GM21786 (cell line): ENCODE results near the gene DNAJC17.

Experiments used
- ATAC-seq: cut with Tn5 transposase; IDR thresholded peaks from one replicate; pipeline ENCODE4 v1.9.1; 2021; ENCODE audit not compliant: unreplicated experiment

DNAJC17 gene, protein sequence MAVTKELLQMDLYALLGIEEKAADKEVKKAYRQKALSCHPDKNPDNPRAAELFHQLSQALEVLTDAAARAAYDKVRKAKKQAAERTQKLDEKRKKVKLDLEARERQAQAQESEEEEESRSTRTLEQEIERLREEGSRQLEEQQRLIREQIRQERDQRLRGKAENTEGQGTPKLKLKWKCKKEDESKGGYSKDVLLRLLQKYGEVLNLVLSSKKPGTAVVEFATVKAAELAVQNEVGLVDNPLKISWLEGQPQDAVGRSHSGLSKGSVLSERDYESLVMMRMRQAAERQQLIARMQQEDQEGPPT

DNA sequence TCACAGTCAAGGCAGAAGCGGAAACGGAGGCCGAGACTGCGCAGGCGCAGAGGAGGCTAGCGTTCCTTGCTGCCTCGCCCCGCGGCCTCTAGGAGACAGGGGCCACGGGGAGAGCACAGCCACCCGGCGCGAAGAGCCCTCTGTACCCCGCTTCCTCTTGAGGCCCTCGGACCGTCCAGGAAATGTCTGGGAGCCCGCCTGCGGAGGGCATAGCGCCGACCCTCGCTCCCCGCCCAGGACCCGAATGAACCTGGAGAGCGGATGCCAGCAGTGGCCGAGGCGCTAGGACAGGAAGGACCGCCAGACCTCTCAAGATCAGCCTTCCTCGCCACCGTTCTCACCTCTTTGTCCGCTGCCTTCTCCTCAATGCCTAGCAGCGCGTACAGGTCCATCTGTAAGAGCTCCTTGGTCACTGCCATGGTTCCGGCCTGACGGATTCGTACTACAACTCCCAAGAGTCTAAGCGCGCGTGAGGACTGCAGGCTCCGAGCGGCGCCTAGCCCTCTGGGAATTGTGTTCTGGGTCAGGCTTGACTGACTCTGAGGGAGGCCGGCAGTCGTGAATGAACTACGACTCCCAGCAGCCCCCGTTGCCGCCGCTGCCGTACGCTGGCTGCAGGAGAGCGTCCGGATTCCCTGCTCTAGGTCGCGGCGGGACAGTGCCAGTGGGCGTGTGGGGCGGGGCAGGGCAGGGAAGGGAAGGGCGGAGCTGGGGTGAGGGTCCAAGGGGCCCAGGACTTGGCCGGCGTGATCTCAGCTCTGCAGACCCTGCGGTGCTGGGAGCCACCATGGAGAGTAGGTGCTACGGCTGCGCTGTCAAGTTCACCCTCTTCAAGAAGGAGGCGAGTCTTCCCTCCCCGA lies at the start of gene DNAJC17, which contains the start of gene ZFYVE19:
Gene DNAJC17 (minus strand): TSS at position 446 of the 860 bp plus-strand sequence. CDS start 27 bp downstream, at position 419.
Gene ZFYVE19 (plus strand): TSS at position 62 of the 860 bp plus-strand sequence. CDS start 501 bp downstream, at position 563.
- peak; percentile 92 for ATAC-seq

DNA sequence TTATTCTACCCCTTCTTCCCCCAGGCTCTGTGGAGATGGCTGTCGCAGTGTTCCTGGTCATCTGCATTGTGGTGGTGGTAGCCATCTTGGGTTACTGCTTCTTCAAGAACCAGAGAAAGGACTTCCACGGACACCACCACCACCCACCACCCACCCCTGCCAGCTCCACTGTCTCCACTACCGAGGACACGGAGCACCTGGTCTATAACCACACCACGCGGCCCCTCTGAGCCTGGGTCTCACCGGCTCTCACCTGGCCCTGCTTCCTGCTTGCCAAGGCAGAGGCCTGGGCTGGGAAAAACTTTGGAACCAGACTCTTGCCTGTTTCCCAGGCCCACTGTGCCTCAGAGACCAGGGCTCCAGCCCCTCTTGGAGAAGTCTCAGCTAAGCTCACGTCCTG lies 49.5 kb upstream of the DNAJC17 start:
- no peak for ATAC-seq

DNA sequence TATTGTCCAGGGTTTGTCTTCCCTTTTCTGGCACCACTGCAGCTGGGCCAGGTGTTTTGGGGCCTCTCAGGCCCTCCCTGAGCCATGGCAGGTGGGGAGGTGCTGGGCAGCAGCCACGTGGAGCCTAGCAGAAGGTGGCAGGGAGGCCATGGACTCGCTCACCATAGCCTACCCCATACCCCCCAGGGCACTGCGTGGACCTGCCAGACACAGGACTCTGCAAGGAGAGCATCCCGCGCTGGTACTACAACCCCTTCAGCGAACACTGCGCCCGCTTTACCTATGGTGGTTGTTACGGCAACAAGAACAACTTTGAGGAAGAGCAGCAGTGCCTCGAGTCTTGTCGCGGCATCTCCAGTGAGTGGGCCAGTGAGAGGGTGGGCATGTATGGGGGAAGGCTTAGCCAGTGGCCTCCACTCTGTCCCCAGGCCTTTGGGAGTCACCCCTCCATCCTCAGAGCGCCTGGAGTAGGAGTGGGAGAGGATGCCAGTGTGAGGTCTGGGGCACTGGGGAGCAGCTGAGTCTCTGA lies 48.5 kb upstream of the DNAJC17 start:
- ATAC-seq = no peak

DNA sequence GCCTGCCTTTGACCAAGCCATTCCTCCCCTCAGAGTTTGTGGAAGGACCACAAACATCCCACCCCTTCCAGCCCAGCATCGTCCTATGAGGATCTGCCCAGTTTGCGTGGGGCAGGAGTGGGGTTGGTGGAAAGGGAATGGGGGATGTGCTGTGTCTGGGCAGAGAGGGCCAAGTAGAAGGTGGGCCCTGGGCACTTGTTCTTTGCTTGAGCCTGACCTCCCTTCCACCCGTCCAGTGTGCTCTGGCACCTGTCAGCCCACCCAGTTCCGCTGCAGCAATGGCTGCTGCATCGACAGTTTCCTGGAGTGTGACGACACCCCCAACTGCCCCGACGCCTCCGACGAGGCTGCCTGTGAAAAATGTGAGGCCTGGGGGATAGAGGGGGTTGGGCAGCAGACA lies 46.9 kb upstream of the DNAJC17 start:
- ATAC-seq = no peak

DNA sequence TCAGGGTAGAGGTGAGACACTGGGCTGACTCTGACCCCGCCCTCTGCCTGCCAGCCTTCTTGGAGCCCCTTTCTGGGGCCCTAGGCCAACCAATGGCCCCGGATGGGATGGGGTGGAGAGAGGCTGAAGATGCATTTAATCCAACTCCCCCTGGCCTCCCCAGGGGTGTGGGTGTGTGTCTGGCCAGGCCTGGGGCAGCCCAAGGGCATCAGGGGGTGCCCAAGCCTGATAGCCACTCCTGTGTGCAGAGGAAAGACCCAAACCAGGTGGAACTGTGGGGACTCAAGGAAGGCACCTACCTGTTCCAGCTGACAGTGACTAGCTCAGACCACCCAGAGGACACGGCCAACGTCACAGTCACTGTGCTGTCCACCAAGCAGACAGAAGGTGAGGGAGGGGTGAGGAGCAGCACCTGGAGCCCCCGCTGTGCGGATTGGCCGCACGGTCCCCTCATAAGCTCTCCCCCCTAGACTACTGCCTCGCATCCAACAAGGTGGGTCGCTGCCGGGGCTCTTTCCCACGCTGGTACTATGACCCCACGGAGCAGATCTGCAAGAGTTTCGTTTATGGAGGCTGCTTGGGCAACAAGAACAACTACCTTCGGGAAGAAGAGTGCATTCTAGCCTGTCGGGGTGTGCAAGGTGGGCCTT lies 46.1 kb upstream of the DNAJC17 start:
- ATAC-seq = no peak

DNA sequence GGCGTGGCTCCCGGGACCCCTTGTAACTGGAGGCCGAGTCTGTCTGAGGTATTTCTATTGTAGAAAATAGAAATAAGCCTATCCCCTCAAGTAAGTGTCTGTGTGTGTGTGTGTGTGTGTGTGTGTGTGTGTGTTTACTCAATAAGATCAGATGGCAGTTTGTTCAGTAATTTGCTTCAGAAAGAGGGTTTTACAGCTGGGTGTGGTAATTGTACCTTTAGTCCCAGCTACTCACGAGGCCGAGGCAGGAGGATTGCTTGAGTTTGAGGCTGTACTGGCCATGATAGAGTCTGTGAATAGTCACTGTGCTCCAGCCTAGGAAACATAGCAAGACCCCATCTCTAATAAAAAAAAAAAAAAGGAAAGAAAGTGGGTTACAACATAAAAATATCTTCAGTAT lies 45.3 kb upstream of the DNAJC17 start:
- ATAC-seq = no peak

DNA sequence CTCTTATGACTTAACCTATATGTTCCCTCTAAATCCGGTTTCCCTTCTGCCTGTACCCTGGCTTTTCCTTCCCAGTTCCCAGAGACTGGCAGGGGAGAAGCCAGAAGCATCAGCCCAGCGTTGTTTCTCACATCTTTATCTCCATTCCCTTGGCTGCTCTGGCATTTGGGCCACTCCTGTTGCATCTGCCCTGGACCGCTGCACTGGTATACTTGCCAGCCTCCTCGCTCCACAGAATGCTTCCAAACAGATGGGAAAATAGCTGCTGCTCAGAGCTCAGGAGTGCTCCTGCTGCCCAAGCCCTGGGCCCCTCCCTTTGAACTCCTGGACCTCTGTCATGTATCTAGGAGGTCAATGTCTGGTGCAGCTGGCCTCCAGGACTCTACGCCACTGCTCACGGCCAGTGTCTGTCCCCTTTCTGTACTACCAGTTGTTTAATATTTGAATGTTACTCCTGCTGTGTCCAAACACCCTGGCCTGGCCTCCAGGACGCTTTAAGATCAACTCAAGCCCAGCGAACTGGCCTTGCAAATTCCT lies 43.4 kb upstream of the DNAJC17 start:
- ATAC-seq = no peak

DNA sequence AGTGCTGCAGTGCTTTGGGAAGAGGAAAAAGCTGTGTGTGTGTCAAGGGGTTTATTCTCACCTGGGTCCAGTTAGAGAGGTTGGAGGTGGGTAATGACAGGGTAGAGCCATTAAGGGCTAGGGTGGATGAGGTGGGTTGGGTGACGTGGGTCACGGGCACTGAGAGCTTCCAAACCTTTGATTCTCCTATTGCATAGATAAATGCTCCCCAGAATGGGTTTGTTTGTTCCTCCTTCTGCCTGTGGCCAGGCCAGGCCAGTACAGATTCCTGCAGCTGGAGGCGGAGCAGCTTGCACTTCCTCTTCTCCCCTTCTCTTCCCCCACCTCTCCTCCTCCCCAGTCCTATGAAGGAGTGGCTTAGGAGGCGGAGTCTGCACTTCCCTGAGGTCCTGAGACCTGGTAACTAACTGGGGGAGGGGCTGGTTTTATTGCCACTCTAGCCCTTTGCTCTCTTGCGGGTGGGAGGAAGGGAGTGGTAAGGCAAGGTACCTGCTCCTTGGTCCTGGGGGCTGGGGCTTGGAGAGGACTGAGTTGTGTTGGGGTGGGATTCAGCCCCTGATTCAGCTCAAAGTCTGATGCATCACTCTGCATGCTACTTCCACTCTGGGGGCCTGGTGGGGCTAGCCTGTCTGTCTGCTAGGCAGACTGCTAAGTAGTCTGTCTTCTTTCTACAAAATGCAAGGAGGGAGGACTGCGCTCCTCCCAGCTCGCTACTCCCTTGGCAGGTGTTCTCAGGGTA lies 40.1 kb upstream of the DNAJC17 start:
- peak; percentile 71 for ATAC-seq

DNA sequence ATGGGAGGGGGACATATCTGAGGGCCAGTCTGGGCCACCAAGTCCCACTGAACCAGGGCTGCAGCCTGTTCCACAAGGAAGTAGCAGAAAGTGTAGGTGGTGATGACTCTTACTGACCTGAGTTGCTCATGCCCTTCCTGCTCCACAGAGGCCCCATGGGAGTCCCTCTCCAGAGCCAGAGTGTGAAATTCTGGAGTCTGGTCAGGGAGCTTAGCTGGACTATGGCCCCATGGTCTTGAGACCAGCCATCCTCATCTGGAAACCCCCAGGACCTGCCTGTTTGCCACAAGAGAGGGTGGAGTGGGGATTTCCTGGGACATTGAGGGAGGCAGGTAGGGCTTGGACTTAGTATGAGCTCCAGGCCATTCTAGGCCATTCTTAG lies 39.6 kb upstream of the DNAJC17 start:
- ATAC-seq = peak; percentile 5

DNA sequence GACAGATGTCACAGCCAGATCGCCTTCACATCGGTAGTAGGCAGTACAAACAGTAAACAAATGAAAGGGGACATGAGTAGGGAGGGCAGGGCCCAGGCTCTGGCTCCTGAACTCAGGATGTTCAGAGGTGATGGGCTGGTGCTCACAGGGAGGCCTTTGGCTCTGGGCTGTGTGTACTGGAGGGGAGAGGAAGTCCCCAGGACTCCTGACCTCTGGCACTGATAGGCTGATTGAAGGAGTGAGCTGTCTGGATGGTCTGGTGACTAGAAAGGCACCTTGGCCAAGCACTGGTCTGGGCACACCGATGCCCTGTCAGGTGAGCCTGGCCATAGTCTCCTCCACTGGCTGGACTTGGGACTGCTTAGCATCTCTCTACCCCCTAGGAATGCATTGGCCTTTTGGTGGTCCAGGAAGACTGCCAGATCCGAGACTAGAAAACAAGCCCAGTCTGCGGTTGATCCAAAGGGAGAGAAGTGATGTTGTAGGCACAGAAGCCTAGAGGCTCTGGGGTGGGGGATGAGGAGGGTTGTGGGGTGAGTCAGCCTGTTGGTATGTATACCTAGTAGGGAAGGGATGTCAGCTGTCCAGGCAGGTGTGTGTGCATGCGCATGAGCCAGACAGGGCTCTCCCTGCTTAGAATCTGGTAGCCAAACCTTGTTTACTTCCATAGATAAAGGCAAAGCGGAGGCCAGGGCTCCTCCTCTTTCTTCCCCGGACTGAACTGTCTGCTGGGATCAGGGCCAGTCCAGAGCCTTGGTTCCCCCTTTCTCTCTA lies 38.4 kb upstream of the DNAJC17 start:
- ATAC-seq = no peak

DNA sequence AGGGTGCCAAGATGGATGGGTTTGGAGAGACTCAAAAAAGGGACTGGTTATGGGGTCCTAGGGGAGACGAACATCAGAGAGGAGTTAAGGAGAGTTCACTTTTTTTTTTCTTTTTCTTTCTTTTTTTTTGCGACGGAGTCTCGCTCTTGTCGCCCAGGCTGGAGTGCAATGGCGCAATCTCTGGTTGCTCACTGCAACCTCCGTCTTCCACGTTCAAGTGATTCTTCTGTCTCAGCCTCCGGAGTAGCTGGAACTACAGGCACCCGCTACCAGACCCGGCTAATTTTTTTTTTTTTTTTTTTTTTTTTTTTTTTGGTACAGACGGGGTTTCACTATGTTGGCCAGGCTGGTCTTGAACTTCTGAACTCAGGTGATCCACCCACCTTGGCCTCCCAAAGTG lies 37.8 kb upstream of the DNAJC17 start:
- ATAC-seq = no peak

DNA sequence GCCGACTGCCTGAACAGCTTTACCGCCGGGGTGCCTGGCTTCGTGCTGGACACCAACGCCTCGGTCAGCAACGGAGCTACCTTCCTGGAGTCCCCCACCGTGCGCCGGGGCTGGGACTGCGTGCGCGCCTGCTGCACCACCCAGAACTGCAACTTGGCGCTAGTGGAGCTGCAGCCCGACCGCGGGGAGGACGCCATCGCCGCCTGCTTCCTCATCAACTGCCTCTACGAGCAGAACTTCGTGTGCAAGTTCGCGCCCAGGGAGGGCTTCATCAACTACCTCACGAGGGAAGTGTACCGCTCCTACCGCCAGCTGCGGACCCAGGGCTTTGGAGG lies 37.4 kb upstream of the DNAJC17 start:
- no peak for ATAC-seq

DNA sequence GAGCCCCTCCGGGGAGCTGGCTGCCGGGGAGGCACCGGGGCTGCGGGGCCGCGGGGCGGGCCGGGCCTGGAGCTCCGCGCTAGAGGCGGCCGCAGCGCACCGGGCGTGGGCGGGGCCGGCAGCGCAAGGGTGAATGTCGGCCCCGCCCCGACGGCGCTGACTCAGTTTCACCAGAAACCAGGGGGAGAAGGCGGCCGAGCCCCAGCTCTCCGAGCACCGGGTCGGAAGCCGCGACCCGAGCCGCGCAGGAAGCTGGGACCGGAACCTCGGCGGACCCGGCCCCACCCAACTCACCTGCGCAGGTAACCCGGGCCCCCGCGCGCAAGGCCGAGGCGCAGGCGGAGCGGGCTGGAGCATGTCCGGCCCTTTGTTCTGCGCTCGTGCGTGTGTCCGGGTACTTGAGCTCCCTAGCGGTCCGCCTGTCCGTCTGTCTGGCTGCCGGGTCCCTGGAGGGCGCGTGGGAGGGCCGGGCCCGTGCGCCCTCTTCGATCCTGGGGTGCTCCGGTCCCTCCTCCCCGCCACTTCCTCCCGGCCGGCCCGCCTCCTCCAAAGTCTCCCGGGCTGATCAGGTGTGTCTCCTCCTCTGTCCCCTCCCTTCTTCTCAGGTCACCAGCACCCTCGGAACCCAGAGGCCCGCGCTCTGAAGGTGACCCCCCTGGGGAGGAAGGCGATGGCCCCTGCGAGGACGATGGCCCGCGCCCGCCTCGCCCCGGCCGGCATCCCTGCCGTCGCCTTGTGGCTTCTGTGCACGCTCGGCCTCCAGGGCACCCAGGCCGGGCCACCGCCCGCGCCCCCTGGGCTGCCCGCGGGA lies 36.8 kb upstream of the DNAJC17 start, which contains the start of gene SPINT1:
Gene SPINT1 (plus strand): TSS at position 164 of the 811 bp plus-strand sequence. CDS start 507 bp downstream, at position 671.
- ATAC-seq = no peak

DNA sequence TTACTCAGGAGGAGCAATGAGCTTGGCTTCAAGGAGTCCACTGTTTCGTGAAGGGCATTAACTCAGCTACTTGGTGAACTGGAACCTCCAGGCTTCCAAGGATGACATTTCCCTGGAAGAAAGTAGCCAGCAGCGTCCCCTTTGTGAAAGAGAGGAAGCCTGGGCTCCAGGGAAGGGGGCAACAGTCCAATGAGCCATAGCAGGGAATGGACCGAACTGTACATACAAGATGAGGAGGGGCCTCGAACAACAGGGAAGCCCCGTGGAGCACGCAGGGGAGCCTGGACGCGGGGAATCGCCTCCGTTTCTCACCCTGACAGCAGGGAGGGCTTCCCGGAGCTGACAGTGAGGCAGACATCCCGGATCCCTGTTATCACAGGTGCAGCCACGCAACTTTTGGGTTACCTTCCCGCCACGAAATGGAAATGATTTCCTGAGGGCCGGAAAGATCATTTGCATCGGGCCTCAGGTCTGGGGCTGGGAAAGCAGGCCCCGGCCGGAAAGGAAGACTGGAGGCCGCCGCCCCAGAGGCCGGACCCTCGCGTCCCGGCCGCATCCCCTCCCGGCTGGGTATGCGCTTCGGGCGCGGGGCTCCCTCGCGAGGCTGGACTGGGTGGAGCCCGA lies 36.1 kb upstream of the DNAJC17 start:
- no peak for ATAC-seq

DNA sequence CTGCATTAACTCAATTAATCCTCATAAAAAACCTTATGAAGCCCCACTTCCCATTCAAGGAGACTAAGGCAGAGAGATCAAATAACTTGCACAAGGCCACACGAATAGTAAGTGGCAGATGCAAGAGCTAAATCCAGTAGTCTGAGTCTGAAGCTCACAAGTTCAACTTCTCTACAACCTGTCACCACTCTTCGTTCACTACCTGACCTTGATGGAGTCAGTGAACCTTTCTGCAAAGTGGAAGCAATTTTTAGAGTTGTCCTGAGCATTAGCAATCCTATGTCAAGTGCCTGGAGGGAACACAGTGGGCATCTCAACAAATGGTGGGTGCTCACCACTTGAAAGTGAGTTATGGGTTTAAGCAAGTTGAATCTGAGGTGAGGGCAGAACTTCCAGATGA lies 34.5 kb upstream of the DNAJC17 start:
- no peak for ATAC-seq

DNA sequence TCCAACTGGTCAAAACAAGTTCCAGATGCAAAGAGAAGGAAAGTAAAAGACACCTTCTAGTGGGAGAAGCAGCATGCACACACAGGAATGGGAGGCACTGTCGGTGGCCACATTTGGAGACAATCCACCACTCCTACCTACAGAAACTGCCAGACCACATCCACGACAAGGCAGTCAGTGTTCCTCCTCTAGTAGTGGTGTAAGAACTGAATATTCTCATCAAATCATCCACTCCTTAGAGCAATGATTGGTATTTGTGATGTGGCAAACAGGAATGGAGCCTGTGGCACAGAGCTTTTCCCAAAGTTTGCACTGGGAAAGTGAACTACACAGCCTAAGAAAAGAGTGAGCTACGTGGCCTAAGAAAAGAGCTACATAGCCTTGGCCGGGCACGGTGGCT lies 31.5 kb upstream of the DNAJC17 start:
- no peak for ATAC-seq

DNA sequence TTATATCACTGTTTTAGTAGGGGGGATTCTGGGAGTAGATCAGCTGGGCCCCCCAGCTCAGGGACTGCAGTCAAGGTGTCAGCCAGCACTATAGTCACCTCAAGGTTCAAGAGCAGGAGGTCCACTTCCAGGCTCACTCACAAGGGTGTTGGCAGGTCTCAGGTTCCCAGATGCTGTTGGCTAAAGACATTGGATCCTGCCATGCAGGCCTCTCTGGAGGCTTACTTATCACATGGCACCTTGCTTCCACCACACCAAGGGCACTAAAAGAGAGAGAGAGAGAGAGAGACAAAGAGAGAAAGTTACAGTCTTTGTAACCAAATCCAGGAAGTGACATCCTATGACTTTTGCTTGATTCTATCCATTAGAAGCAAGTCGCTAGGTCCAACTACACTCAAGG lies 28.7 kb upstream of the DNAJC17 start:
- no peak for ATAC-seq

DNA sequence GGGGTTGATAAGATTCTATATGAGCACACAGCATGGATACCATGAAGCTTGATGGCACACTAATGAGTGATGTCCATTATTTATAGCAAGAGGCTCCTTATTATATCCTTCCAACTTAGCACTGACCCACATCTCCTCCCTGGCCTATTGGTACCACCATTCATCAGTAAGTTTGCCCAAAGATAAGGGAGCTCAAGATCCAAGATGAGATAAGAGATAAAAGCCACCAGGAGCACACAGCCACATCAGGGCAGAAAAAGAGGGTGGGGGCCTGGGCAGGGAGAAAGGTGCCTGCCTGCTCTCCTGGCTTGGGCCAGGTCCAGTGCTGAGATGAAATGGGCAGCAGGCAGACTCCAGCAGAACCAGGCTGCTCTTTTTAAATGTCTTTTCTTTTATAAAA lies 25.6 kb upstream of the DNAJC17 start:
- ATAC-seq = no peak
